Fibroblast of the aortic adventitia (primary cell): ENCODE data around the gene IFIT1. TPM values are rescaled to one million over a fixed set of nuclear protein-coding genes. Genes with fewer than 3 reads are reported as not detected.
A peak's percentile ranks its signal among the peaks of the same experiment; 100 is the strongest.

ENCODE experiments used
- DNase-seq: peaks from one replicate; pipeline ENCODE4 v3.0.0-alpha.2; 2010; ENCODE audit warnings: low read depth
- H3K4me3 ChIP-seq: 2 replicates; pipeline ENCODE4 v1.5.1; 2011; ENCODE audit warnings: low read depth, mild to moderate bottlenecking, control low read depth, low read length, moderate library complexity
- CTCF ChIP-seq: IDR thresholded peaks from 2 replicates; pipeline ENCODE4 v1.5.1; 2011; ENCODE audit warnings: mild to moderate bottlenecking, low read length, control low read depth, inconsistent platforms; ENCODE audit not compliant: insufficient read depth
- total RNA-seq: library from RNA; depleted of rRNA; stranded (reverse); fragments of >200 nt; gene quantifications from 2 replicates; pipeline ENCODE4 v1.2.3, GENCODE V29; 2012; ENCODE audit warnings: low replicate concordance

IFIT1 gene
- total RNA-seq: 13.6 and 172 TPM in 2 replicates

DNA sequence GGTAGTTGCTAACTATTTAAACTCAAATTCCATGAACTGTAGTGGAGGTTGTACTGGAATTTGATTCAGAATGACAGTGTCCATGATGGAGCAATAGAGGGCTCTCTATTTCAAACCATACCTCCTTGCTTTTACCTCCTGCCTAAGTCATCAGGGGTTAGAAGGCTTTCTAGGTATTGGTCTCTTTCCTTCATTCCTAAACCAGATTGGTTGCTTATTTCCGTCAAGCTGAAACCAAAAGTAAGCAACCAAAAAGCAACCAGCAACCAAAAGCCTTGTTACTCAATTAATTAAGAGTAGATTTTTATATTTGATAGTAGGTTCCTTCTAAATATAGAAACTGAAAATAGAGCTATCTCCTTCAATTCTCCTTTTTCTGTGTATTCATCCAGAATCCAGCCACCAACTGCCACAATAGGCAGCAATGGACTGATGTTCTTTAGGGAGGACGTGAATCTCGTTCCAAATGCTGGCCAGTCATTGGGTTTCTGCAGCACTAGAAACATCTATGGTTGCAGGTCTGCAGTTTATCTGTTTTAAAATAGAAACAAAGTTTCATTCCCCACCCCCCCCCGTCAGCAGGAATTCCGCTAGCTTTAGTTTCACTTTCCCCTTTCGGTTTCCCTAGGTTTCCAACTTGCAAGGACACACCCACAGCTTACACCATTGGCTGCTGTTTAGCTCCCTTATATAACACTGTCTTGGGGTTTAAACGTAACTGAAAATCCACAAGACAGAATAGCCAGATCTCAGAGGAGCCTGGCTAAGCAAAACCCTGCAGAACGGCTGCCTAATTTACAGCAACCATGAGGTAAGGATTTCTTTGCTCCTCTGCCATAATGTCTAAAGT, at the start of gene IFIT1:
Gene IFIT1, plus strand, starts transcription at position 717 of the 850 bp plus-strand sequence. Its CDS starts 90 bp downstream, at position 807.
- no peak for TF ChIP-seq CTCF
- peak within 1 kb of the TSS; percentile 67 for H3K4me3 ChIP-seq
- DNase-seq: peak; percentile 98

DNA sequence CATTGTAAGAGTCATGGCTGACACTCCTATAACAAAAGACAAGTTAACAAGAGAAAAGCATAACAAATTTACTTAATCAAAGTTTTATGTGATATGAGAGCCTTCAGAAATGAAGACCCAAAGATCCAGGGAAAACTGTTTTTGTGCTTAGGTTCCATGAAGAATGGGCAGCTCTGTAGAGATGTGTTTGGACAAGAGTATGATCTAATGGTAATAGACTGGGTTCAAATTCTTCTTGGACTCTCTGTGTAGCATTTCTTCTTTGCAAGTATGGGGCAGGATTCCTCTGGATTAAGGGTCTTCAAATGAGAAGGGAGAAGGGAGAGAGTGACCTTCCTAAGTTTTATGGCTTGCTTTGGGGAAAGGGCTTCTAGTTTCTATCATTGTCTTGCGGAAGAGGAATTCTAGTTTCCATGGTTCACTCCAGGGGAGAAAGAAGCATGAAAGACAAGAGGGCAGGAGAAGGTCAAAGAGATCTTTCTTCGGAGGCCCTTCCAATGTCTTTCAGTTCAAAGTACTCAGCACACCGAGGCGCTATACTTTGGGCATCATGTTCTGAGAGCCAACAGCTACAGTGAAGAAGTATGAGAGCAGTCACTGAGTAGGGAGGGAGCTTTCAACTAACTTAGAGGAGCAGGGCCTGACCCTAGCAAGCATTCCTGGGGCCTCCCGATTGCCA, 49.2 kb upstream of the IFIT1 start:
- H3K4me3 ChIP-seq: no peak overlapping the region
- DNase-seq: no peak
- TF ChIP-seq CTCF: no peak

GRCh38 chr10:89344156-89344555, 48.3 kb upstream of the IFIT1 start:
- H3K4me3 ChIP-seq: no peak overlapping the region
- no peak for TF ChIP-seq CTCF
- no peak for DNase-seq

DNA sequence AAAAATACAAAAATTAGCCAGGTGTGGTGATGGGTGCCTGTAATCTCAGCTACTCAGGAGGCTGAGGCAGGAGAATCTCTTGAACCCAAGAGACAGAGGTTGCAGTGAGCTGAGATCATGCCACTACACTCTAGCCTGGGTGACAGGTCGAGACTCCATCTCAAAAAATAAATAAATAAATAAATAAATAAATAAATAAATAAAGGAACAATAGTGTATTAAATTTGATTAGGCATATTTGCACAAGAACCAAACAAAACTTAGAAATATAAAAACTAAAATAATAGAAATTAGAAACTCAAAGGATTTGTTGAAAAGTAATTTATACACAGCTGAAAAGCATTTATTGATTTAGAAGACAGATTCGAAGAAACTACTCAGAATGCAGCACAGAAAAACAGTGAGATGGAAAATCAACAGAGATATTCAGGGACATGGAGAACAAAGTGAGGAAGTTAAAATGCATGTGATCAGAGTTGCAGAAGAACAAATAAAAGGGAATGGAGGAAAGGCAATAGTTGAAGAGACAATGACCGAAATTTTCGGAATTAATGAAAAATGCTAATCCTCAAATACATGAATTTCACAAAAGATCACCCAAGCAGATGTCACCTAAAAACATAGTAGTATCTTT, 46.9 kb upstream of the IFIT1 start:
- no peak for TF ChIP-seq CTCF
- no peak overlapping the region for H3K4me3 ChIP-seq
- DNase-seq: no peak

- no peak overlapping the region for H3K4me3 ChIP-seq
- no peak for TF ChIP-seq CTCF
- peak; percentile 74 for DNase-seq
Observed at GRCh38 chr10:89346405-89347254, 45.8 kb upstream of the IFIT1 start.
